HepG2 (cell line): Measurements from ENCODE around the gene MT1F. TPM values are rescaled to one million over a fixed set of nuclear protein-coding genes. Genes with fewer than 3 reads are reported as not detected.

ENCODE experiments used
- ARID3A ChIP-seq: IDR thresholded peaks from 2 replicates; pipeline ENCODE4 v1.6.1; 2012; ENCODE audit warnings: low read depth, low read length, improper control_type of control experiment
- CEBPB ChIP-seq: IDR thresholded peaks from 2 replicates; pipeline ENCODE4 v1.6.1; 2011; ENCODE audit warnings: low read depth, low read length, improper control_type of control experiment, borderline replicate concordance
- ELF3 ChIP-seq: IDR thresholded peaks from 2 replicates; pipeline ENCODE4 v1.6.1; 2016; ENCODE audit warnings: missing genetic modification reagents, missing compliant biosample characterization
- GFI1 ChIP-seq: sonication (generic); formaldehyde crosslinking; IDR thresholded peaks from 2 replicates; pipeline ENCODE4 v1.5.0; 2020; ENCODE audit warnings: missing genetic modification reagents, mild to moderate bottlenecking, borderline replicate concordance
- GMEB1 ChIP-seq: sonication (generic); formaldehyde crosslinking; IDR thresholded peaks from 2 replicates; pipeline ENCODE4 v1.5.1; 2020; ENCODE audit warnings: missing genetic modification reagents, mild to moderate bottlenecking, borderline replicate concordance
- KDM5A ChIP-seq: fragments of 200-600 bp; sonication (generic); IDR thresholded peaks from 2 replicates; pipeline ENCODE4 v1.7.0; 2018; ENCODE audit warnings: antibody characterized with exemption, mild to moderate bottlenecking, low read length, borderline replicate concordance
- KLF16 ChIP-seq, 2 experiments: sonication (generic) in 1 of 2; formaldehyde crosslinking in 1 of 2; IDR thresholded peaks; 2 replicates each; pipeline versions ENCODE4 v1.6.1 to v1.8.0; 2016 to 2023; ENCODE audit warnings: missing genetic modification reagents in 2 of 2, missing compliant biosample characterization in 1 of 2
- PHF8 ChIP-seq: sonication (generic); formaldehyde crosslinking; IDR thresholded peaks from 2 replicates; pipeline ENCODE4 v1.5.0; 2020; ENCODE audit warnings: missing genetic modification reagents
- REL ChIP-seq: sonication (generic); formaldehyde crosslinking; conservative IDR thresholded peaks from 2 replicates; pipeline ENCODE4 v1.8.0; 2022; ENCODE audit warnings: mild to moderate bottlenecking, missing genetic modification reagents, moderate library complexity
- REPIN1 ChIP-seq: sonication (generic); formaldehyde crosslinking; IDR thresholded peaks from 2 replicates; pipeline ENCODE4 v1.8.0; 2022; ENCODE audit warnings: missing genetic modification reagents, low read depth, mild to moderate bottlenecking, borderline replicate concordance
- TFAP4 ChIP-seq: sonication (generic); IDR thresholded peaks from 2 replicates; pipeline ENCODE4 v1.6.1; 2016; ENCODE audit warnings: low read depth, borderline replicate concordance
- U2AF1 ChIP-seq: fragments of 200-400 bp; formaldehyde crosslinking; optimal IDR thresholded peaks from 2 replicates; pipeline ENCODE3; 2017; ENCODE audit warnings: mild to moderate bottlenecking, low read depth, low read length
- ZBTB21 ChIP-seq: sonication (generic); formaldehyde crosslinking; IDR thresholded peaks from 2 replicates; pipeline ENCODE4 v1.4.0; 2020; ENCODE audit warnings: missing genetic modification reagents
- ZBTB7A ChIP-seq: sonication (generic); formaldehyde crosslinking; IDR thresholded peaks from 2 replicates; pipeline ENCODE4 v1.8.0; 2022; ENCODE audit warnings: mild to moderate bottlenecking, missing genetic modification reagents
- ZNF512B ChIP-seq: sonication (generic); formaldehyde crosslinking; IDR thresholded peaks from 2 replicates; pipeline ENCODE4 v1.5.1; 2020; ENCODE audit warnings: missing genetic modification reagents, mild to moderate bottlenecking, borderline replicate concordance
- ZNF609 ChIP-seq: sonication (generic); formaldehyde crosslinking; IDR thresholded peaks from 2 replicates; pipeline ENCODE4 v1.4.0; 2020; ENCODE audit warnings: mild to moderate bottlenecking, missing genetic modification reagents, borderline replicate concordance
- polyA plus RNA-seq, 8 experiments: library from polyadenylated mRNA; depleted of rRNA in 3 of 8; stranded (reverse) in 7 of 8; unstranded in 1 of 8; fragments of >200 nt; fragmentation: Illumina TruSeq in 4 of 8; extraction: Trizol in 4 of 8; gene quantifications; 2 replicates each; pipeline versions ENCODE4 v1.2.1 to v1.2.3, GENCODE V29; 2011 to 2016; ENCODE audit warnings: low read depth in 4 of 8, missing spikeins in 1 of 8, mixed read lengths in 1 of 8; ENCODE audit not compliant: insufficient read depth in 1 of 8
- total RNA-seq, 5 experiments: library from RNA; depleted of rRNA; stranded (reverse); fragments of >200 nt; fragmentation: Illumina TruSeq; extraction: Trizol; gene quantifications; 2 replicates each; pipeline ENCODE4 v1.2.3, GENCODE V29; 2016; ENCODE audit warnings: low read depth in 1 of 5

MT1F gene
- total and polyA plus RNA-seq, 2 of the 13 experiments (the other 11 are each of a cell fraction or from before 2014, with no cell fraction given): 1.9 to 169 TPM

- TF ChIP-seq REPIN1 (CRISPR knock-in tag) (0 out of 2 replicates have a peak, but pooled peaks have one; percentile 56), ZNF512B (CRISPR knock-in tag) (0 out of 2 replicates have a peak, but pooled peaks have one; percentile 4), REL (peak; percentile 34; the same call in 1 of the 2 replicates), PHF8 (CRISPR knock-in tag) (no peak), ARID3A (no peak), U2AF1 (no peak), TFAP4 (no peak), GFI1 (CRISPR knock-in tag) (peak; percentile 19; the same call in 1 of the 2 replicates), KDM5A (no peak), CEBPB (no peak), ZNF609 (CRISPR knock-in tag) (0 out of 2 replicates have a peak, but pooled peaks have one; percentile 15), ELF3 (CRISPR knock-in tag) (0 out of 2 replicates have a peak, but pooled peaks have one; percentile 30), KLF16 (CRISPR knock-in tag; IDR thresholded peaks at IDR 0.05) (no peak), GMEB1 (CRISPR knock-in tag) (no peak), ZBTB21 (peak; percentile 68; the same call in 1 of the 2 replicates), ZBTB7A (CRISPR knock-in tag) (no peak)
These were observed 31.7 kb upstream of the MT1F start (continued) for GRCh38 chr16:56625943-56626654.
